GM12801 (cell line): Measurements from ENCODE around the gene FBXW7.

Experiments
- CTCF ChIP-seq: IDR thresholded peaks from one replicate; pipeline ENCODE4 v1.5.1; 2011; ENCODE audit warnings: control low read depth; ENCODE audit not compliant: insufficient read length; ENCODE audit errors: extremely low read depth

Gene FBXW7

GRCh38 chr4:152575533-152575932 is 39.6 kb upstream of the FBXW7 start:
- no peak for TF ChIP-seq CTCF

DNA sequence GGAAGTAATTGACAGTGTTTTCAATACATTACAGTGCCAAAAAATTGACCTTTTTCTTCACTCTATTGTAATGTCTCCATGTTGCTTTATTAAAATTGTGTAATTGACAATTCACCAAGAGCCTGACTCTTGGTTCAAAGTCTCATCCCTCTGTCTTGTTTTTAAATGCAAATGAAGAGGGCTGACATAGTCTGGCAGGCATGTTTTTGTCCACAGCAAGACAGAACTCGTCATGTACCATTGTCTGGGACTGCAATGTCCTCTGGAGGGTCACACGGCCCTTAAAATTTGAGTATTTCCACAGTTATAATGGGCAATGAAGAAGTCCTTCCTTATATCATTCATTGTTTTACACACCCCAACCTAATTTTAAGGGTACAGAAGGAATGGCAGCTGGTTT is 38.0 kb upstream of the FBXW7 start:
- TF ChIP-seq CTCF: no peak

DNA sequence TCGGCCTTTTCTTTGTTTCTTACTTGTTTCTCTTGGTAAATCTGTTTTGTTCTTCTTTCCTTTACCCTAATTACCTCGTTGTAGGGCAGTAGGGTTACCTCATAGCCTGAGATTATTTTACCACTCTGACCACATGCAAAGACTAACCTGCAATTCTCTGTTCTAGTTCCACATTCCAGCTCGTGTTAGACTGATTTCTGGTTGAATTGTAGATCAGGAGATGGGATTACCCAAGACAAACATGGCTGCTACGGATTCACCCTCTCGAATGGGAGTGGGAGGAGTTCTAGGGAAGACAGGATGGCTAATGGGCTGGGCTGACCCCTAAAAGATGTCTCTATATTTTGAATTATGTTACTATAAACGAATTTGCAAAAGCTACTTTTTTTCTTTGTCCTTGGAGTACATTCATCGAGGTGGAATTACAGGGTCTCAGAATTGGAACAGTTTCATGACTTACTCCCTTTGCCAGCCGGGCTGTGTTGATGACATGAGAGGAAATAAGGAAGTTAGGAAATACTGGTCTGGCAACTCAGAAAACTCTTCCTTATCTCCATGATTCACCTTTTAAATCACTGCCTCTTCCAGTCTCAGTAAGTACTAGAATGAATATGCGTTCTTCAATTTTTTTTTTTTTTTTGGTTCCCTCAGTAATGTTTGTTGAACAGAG is 36.7 kb upstream of the FBXW7 start:
- TF ChIP-seq CTCF: no peak

GRCh38 chr4:152571770-152572169 is 35.9 kb upstream of the FBXW7 start:
- no peak for TF ChIP-seq CTCF

DNA sequence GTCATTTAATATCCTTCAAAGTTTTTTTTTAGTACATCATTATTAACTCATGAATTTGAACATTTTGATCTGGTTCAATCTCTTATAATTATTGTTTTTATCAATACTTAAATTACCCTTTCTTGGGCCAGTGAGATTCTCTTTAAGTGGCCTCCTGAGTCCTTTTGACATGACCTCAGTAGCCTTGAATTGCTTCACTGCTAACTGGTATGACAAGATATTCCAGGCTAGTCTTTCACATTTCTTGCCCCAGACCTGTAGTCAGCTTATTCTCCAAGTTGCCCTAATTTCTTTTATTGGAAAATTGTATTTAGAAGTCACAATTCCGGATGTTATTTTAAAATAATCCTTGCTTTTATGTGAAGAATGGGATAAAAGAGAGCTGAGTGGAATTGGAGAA is 35.4 kb upstream of the FBXW7 start:
- TF ChIP-seq CTCF: no peak

DNA sequence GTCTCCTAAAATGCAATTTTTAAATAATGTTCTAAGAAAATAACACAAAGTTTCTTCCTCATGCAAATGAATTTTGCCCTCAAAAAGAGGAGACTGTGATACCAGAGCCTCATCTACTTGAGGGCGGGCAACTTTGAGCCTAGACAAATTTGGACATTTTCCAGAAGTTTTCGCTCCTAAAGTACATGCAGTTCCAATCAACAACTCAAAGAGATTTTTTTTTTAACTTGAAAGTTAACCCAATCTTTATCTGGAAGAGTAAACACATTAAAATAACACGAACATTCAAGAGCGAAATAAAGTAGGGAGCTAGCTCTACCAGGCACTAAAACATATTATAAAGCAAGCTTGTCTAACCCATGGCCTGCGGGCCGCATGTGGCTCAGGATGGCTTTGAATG is 29.4 kb upstream of the FBXW7 start:
- TF ChIP-seq CTCF: no peak

DNA sequence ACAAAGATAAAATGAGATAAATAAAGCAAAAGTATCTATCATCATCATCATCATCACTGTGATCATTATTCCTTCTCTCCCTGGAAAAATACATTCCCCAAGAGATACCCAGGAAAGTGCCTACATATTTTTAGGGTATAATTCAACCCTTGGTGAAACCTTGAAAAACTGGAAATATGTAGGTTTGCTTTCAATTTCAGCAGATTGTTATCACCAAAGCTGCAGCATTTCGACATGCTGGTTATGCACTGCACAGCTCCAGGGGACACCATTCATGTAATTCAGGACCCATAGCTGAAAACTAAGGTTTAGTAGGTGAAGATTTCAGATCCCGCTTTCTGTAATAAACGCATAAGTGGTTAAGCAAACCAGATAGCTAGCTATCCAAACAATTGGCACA is 28.4 kb upstream of the FBXW7 start:
- no peak for TF ChIP-seq CTCF
